Endodermal cell (in vitro differentiated cells): ENCODE data around the gene ORAI2. TPM values are rescaled to one million over a fixed set of nuclear protein-coding genes. Genes with fewer than 3 reads are reported as not detected.

ENCODE experiments used
- DNase-seq: peaks from one replicate; pipeline ENCODE4 v3.0.0-alpha.2; 2017
- H3K27ac ChIP-seq: 2 replicates; pipeline ENCODE4 v1.5.1; 2013; ENCODE audit warnings: mild to moderate bottlenecking, low read depth, low read length, moderate library complexity
- H3K27me3 ChIP-seq: 2 replicates; pipeline ENCODE4 v1.6.1; 2013; ENCODE audit warnings: mild to moderate bottlenecking, low read length, moderate library complexity; ENCODE audit not compliant: insufficient read depth, control insufficient read depth, poor library complexity, severe bottlenecking
- H3K36me3 ChIP-seq: 2 replicates; pipeline ENCODE4 v1.7.0; 2013; ENCODE audit warnings: mild to moderate bottlenecking, low read length, moderate library complexity; ENCODE audit not compliant: control insufficient read depth, insufficient read depth
- H3K4me1 ChIP-seq: one replicate; pipeline ENCODE4 v1.7.0; 2013; ENCODE audit warnings: low read length; ENCODE audit not compliant: control insufficient read depth, insufficient read depth
- H3K4me3 ChIP-seq: 2 replicates; pipeline ENCODE4 v1.5.1; 2013; ENCODE audit warnings: mild to moderate bottlenecking, low read length, moderate library complexity
- H3K9ac ChIP-seq: 2 replicates; pipeline ENCODE4 v1.6.1; 2013; ENCODE audit warnings: mild to moderate bottlenecking, low read length, moderate library complexity; ENCODE audit not compliant: poor library complexity, severe bottlenecking; ENCODE audit errors: extremely low read depth
- H3K9me3 ChIP-seq: 2 replicates; pipeline ENCODE4 v1.6.1; 2013; ENCODE audit warnings: mild to moderate bottlenecking, low read length, moderate library complexity; ENCODE audit not compliant: control insufficient read depth
- H3K27ac Mint-ChIP-seq: 2 replicates; pipeline ENCODE4 v1.8.0; 2020; ENCODE audit warnings: mixed read lengths
- H3K27me3 Mint-ChIP-seq: 2 replicates; pipeline ENCODE4 v1.8.0; 2021; ENCODE audit warnings: mild to moderate bottlenecking, mixed read lengths; ENCODE audit not compliant: insufficient read depth
- H3K36me3 Mint-ChIP-seq: 2 replicates; pipeline ENCODE4 v1.8.0; 2020; ENCODE audit warnings: low read depth, mixed read lengths
- H3K4me1 Mint-ChIP-seq: 2 replicates; pipeline ENCODE4 v1.8.0; 2020; ENCODE audit warnings: mixed read lengths
- H3K4me3 Mint-ChIP-seq: 2 replicates; pipeline ENCODE4 v1.8.0; 2020; ENCODE audit warnings: mild to moderate bottlenecking, moderate library complexity, mixed read lengths
- H3K9me3 Mint-ChIP-seq: 2 replicates; pipeline ENCODE4 v1.8.0; 2020; ENCODE audit warnings: mild to moderate bottlenecking, mixed read lengths
- WGBS, 2 experiments: methylation state at CpG; one replicate each; pipeline versions ENCODE4 v1.1.5 to v1.1.7; 2013; ENCODE audit warnings: missing lambda C conversion rate in 2 of 2, mixed read lengths in 1 of 2; ENCODE audit not compliant: insufficient coverage in 1 of 2, insufficient read length in 1 of 2; 5-methylcytosine and 5-hydroxymethylcytosine counted together
- total RNA-seq, 2 donors: library from RNA; stranded (reverse); fragmentation: NEBNext Ultra II Directional in 1 of 2; extraction: Animal tissue kit (Norgen Biotek cat#: 25700) in 1 of 2; gene quantifications; 2 replicates in 1 of 2; 3 replicates in 1 of 2; pipeline ENCODE4 v1.2.1, GENCODE V29; 2021
- TF ChIP-seq, protein P1 (sequence below): fragments of 200-600 bp; sonication (generic); conservative IDR thresholded peaks from 2 replicates; pipeline ENCODE4 v1.5.0; 2021; ENCODE audit warnings: antibody characterized with exemption, mild to moderate bottlenecking

ORAI2 gene
- total RNA-seq, 2 donors from 2014 or later = 24.3 to 26.1 TPM

DNA sequence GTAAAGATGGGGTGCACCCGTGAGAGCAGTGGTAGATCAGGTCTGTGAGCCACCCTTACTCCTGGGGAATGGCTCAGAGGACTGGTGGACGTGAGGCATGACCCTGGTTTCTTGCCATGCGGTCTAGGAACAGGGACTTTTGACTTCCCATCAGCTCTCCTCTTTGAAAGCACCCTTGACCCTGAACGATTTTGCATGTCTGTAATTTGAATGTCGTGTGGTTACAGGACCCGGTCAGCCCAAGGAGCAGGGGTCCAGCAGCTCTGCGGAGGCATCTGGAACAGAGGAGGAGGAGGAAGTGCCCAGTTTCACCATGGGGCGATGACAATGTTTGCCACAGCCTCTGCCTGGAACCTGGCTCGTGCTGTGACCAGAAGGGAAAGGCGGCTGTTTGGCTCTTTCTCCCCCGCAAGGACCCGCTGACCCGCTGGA, 8.6 kb upstream of the ORAI2 start:
- Histone ChIP-seq H3K27ac (no peak overlapping the region), H3K9ac (no peak overlapping the region), H3K27me3 (no peaks in the 10 kb centered on the region), H3K36me3 (peaks cover 26% of the 10 kb centered on the region), H3K4me1 (peaks cover 3% of the 10 kb centered on the region), H3K9me3 (no peaks in the 10 kb centered on the region), H3K4me3 (no peak overlapping the region)
- H3K27me3 Mint-ChIP-seq = no peaks in the 10 kb centered on the region
- TF ChIP-seq, protein P1, sequence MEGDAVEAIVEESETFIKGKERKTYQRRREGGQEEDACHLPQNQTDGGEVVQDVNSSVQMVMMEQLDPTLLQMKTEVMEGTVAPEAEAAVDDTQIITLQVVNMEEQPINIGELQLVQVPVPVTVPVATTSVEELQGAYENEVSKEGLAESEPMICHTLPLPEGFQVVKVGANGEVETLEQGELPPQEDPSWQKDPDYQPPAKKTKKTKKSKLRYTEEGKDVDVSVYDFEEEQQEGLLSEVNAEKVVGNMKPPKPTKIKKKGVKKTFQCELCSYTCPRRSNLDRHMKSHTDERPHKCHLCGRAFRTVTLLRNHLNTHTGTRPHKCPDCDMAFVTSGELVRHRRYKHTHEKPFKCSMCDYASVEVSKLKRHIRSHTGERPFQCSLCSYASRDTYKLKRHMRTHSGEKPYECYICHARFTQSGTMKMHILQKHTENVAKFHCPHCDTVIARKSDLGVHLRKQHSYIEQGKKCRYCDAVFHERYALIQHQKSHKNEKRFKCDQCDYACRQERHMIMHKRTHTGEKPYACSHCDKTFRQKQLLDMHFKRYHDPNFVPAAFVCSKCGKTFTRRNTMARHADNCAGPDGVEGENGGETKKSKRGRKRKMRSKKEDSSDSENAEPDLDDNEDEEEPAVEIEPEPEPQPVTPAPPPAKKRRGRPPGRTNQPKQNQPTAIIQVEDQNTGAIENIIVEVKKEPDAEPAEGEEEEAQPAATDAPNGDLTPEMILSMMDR = no peak
- peaks cover 9% of the 10 kb centered on the region for H3K4me1 Mint-ChIP-seq
- H3K9me3 Mint-ChIP-seq = no peaks in the 10 kb centered on the region
- no peak for DNase-seq
- H3K36me3 Mint-ChIP-seq = peaks cover 53% of the 10 kb centered on the region
- H3K27ac Mint-ChIP-seq = peak overlapping the region; percentile 54
- no peak overlapping the region for H3K4me3 Mint-ChIP-seq
- WGBS, 2 experiments = 92 to 98% methylated on average over 9 to 13 of the region's 13 CpGs

DNA sequence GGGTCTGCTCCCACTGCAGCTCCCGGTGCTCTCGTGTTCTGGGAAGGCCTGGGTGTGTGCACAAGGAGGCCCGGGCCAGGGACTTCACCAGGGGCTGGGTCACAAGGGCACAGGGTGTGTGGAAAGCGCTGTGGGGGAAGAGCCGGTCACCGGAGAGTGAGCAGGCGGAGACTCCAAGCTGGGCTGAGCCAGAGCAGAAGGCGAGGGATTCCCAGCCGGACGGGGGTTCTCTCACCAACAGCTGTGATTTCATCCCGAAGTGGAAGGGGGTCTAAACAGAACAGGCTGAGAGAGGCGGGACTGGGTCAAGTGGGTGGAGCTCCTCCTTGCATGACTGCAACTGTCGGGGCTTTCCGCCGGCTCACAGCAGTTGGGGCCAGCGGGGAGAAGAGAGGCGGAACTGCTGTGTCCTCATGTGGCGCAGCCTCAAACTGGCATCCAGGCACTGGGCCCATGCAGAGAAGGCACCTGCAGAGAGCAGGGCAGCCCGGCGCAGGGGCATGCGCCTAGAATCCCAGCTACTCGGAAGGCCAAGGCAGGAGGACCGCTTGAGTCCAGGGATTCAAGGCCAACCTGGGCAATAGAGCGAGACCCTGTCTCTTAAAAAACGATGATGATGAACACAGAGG, 7.6 kb upstream of the ORAI2 start:
- Histone ChIP-seq H3K27ac (no peak overlapping the region), H3K9ac (no peak overlapping the region), H3K9me3 (no peaks in the 10 kb centered on the region), H3K27me3 (no peaks in the 10 kb centered on the region), H3K4me1 (no peaks in the 10 kb centered on the region), H3K36me3 (peaks cover 17% of the 10 kb centered on the region), H3K4me3 (no peak overlapping the region)
- Mint-ChIP-seq H3K27ac (no peak overlapping the region), H3K9me3 (no peaks in the 10 kb centered on the region), H3K4me1 (peaks cover 4% of the 10 kb centered on the region), H3K36me3 (peaks cover 44% of the 10 kb centered on the region), H3K4me3 (no peak overlapping the region), H3K27me3 (no peaks in the 10 kb centered on the region)
- WGBS, 2 experiments = 85 to 90% methylated on average over 18 to 25 of the region's 25 CpGs
- peak; percentile 59 for DNase-seq
- TF ChIP-seq, protein P1 = no peak

DNA sequence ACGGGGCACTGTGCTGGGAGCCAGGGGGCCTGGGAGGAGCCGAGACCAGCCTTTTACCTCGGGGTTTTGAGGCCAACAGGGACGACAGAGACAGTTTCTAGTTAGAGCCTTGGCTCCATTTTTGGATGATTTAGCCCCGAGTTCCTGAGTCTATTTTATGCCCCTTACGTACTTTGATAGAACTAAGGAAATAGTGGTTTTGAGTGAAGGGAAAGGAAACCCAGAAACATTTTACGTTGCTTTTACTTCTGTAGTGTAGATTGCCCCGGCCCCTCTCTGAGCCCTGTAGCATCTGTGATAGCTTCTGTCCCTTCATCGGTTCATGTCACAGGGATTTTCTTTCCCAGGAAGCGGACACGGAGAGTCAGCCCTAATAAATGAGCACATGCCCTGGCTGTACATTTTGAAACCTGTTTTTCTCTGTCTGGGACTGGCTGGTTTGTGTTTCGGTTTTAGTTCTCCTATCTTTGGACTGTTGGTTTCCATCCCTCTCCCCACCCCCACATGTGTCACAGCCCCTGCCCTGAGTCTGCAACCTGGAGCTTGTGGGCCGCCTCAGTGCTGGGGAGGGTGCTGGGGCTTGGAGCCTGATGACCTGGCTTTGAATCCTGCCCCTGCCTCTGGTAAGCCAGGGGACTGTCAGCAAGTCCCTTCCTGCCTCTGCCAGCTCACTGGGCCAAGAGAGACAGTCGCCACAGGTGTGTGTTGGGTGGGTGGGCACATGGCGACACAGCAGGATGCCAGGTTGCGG, 6.9 kb upstream of the ORAI2 start:
- peaks cover 2% of the 10 kb centered on the region for H3K4me1 Mint-ChIP-seq
- no peak overlapping the region for H3K4me3 Mint-ChIP-seq
- DNase-seq = no peak
- Histone ChIP-seq H3K27me3 (no peaks in the 10 kb centered on the region), H3K4me1 (no peaks in the 10 kb centered on the region), H3K9ac (no peak overlapping the region), H3K36me3 (peaks cover 11% of the 10 kb centered on the region), H3K4me3 (no peak overlapping the region), H3K9me3 (no peaks in the 10 kb centered on the region), H3K27ac (no peak overlapping the region)
- no peak overlapping the region for H3K27ac Mint-ChIP-seq
- no peaks in the 10 kb centered on the region for H3K27me3 Mint-ChIP-seq
- H3K36me3 Mint-ChIP-seq = peaks cover 39% of the 10 kb centered on the region
- TF ChIP-seq, protein P1 = no peak
- 93 to 99% methylated on average over 14 to 16 of the region's 16 CpGs for WGBS, 2 experiments
- H3K9me3 Mint-ChIP-seq = no peaks in the 10 kb centered on the region
